ENCODE data around the gene MAGEA9. TPM values are rescaled to one million over a fixed set of nuclear protein-coding genes. Genes with fewer than 3 reads are reported as not detected.
"Not testable (repeated sequence)": the region's sequence is repeated elsewhere in the genome, so short reads cannot be mapped to it uniquely, and the experiment has no call there.

Gene MAGEA9
- total RNA-seq, 1 experiment from 2014 or later, result not detected

DNA sequence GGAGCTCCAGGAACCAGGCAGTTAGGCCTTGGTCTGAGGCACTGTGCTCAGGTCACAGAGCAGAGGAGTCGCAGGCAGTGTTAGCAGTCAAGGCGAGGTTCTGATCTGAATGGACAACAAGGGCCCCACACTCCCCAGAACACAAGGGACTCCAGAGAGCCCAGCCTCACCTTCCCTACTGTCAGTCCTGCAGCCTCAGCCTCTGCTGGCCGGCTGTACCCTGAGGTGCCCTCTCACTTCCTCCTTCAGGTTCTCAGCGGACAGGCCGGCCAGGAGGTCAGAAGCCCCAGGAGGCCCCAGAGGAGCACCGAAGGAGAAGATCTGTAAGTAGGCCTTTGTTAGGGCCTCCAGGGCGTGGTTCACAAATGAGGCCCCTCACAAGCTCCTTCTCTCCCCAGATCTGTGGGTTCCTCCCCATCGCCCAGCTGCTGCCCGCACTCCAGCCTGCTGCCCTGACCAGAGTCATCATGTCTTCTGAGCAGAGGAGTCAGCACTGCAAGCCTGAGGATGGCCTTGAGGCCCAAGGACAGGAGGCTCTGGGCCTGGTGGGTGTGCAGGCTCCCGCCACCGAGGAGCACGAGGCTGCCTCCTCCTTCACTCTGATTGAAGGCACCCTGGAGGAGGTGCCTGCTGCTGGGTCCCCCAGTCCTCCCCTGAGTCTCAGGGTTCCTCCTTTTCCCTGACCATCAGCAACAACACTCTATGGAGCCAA is 26.2 kb downstream of the MAGEA9 start:
- DNase-seq (ENCODE audit: low read depth), result no peak

DNA sequence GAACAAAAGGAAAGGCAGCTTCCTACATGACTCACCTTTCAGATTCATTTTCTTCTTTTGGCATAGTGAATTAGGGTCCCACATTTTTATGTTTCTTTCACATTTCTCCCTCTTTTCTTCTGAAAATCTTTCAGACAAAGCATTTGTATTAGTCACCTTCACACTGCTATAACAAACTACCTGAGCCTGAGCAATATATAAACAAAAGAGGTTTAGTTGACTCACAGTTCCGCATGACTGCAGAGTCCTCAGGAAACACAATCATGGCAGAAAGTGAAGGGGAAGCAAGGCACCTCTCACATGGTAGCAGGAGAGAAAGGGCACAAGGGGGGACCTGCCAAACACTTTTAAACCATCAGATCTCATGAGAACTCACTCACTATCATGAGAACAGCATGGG is 36.9 kb downstream of the MAGEA9 start:
- peak; percentile 6 for DNase-seq (ENCODE audit: low read depth)

DNA sequence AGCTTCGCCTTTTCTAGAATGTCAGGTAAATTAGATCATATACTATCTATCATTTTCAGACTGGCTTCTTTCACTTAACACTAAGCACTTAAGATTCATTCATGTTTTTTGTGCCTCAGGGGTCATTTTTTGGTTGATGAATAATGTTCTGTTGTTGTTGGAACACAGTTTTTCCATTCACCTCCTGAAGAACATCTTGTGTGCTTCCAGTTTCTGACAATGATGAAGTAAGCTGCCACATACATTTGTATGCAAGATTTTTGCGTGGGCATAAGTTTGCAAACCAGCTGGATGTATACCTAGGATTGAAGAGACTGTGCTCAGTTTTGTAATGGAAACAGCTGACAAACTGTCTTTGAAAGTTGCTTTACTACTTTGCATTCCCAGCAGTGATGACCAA is 37.6 kb downstream of the MAGEA9 start:
- DNase-seq (ENCODE audit: low read depth), result no peak

DNA sequence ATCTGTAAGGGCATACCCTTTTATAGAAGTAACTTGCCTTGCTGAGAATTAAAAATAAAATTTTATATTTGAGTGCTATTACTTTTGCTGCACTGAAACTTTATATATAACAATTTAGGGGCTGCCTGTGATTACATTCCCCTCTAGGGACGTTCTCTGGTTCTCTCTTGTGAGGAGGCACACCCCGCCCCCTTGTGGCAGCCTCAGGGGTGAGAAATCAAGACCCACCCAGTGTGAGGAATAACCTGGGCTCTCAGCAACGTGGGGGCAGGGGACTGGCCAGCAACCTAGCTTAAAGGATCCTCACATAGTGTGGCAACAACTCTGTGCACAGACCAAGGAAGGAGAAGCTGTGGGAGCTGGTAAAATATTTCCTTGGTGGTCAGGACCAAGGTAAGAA is 43.7 kb downstream of the MAGEA9 start:
- DNase-seq (ENCODE audit: low read depth), result peak; percentile 29

DNA sequence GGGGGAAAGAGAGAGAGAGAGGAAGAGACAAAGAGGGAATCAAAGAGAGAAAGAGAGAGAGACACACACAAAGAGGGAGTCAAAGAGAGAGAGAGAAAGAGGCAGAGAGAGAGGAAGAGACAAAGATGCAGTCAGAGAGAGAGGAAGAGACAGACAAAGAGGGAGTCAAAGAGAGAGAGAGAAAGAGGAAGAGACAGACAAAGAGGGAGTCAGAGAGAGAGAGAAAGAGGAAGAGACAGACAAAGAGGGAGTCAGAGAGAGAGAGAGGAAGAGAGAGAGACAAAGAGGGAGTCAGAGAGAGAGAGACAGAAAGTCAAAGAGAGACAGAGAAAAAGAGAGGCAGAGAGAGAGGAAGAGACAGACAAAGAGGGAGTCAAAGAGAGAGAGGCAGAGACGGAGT is 45.5 kb downstream of the MAGEA9 start:
- DNase-seq (ENCODE audit: low read depth), result no peak

DNA sequence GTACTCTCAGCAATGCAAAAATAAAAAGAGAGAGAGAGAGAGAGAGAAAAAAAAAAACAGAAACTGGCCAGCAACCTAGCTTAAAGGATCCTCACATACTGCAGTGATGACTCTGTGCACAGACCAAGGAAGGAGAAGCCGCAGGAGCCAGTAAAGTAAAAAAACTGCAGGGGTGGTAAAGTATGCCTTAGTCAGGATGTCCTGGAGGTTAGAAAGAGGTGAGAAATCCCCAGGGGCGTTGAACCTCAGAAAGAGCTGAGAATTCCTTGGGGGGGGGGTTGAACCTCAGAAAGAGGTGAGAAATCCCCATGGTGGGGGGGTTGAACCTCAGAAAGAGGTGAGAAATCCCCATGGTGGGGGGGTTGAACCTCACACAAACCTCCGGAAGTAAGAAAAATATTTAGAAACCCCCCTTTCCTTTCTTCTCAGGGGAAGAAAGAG is 48.0 kb downstream of the MAGEA9 start:
- peak; percentile 53 for DNase-seq (ENCODE audit: low read depth)

DNA sequence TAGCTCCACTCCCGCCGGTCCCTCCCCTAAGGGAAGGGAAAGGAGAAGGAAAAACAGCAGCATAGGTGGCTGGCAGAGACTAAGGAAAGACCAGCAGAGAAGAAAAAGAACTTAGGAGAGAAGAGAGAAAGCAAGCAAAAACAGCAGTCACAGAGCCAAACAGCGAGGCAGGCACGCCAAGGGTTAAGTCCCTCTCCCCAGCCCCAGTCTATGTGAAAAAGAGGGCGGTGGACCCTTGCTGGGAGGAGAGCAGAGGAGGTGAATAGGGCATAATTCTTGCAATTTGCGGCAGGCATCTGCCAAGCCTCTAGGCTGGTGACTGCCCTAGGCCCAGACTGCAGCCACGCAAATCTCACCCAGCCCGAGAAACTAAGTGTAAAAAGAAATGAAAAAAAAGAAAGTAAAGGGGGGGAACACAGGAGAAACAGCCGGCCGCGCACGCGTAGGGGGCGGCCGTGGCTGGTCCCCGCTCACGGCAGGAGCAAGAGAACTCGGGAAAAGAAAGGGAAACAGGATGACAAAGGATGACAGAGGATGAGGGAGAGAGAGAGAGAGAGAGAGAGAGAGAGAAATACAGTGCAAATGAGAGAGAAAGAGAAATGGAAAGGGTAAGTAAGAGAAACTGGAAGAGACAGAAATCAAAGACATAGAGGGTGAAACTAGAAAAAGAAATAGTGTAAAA is 48.6 kb downstream of the MAGEA9 start:
- peak; percentile 23 for DNase-seq (ENCODE audit: low read depth)

DNA sequence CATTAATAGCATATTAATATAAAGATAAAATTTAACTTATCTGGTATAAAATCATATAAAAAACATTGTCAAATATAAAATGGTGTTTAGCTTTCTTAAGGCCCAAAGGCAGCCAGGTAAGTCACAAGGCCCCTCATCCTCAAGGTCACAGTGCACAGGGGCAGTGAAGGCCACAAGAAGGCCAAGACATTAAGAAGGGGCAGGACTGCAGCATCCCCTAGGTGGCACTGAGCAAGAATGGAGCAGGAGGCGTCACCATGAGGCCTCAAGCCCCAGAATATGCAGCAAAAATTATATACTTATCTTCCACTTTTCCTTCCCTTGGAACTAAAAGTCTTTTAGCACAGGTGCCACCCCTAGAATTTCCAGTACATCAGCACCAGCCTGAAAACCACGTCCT is 49.7 kb downstream of the MAGEA9 start:
- DNase-seq (ENCODE audit: low read depth), result no peak

DNA sequence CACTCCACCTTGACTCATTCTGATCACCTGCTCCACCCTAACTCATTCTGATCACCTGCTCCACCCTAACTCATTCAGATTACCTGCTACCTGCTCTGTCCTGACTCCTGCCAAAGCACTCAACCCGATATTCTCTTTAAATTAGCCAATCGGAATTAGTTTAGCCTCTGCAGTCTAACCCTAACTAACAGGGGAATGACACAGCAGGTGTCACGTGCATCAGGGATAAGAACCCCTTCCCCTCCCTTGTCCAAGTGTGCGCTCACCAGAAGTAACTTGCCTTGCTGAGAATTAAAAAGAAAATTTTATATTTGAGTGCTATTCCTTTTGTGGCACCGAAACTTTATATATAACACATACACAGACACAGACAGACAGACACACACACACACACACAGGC is 55.0 kb downstream of the MAGEA9 start:
- DNase-seq (ENCODE audit: low read depth), result not testable (repeated sequence)

DNA sequence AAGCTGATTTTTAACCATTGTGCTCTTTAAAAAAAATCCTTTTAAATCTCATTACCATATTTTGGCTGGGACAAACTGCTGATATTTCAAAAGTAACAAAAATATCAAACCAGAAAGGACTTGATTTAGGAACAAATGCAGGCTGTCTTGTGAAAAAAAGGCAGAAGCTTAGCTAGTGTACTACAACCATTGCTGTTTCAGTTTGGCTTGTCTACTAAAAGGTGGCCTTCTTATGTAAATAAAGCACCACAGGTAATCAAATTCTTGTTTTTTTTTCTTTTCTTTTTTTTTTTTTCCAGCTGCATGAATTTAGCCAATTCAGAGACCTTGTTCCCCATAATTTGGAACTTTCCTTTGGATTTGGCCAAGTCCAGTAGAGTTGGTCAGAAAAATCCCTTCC is 55.4 kb downstream of the MAGEA9 start:
- no peak for DNase-seq (ENCODE audit: low read depth)

Other genes starting within 250 kb of the MAGEA9 start
- 7.4 and 12.7 TPM in 2 replicates for gene EOLA1, start 240.9 kb upstream of the MAGEA9 start, total RNA-seq (2014; rRNA removed; shearing (Covaris generic))
- gene HSFX3, start 232.0 kb upstream of the MAGEA9 start, total RNA-seq (2014; rRNA removed; shearing (Covaris generic)), result not detected in 2 replicates
- 0.11 TPM in 1 of 2 replicates, not detected in the other for gene MAGEA9B, start 194.5 kb upstream of the MAGEA9 start, total RNA-seq (2014; rRNA removed; shearing (Covaris generic))
- gene HSFX2, start 186.6 kb upstream of the MAGEA9 start, total RNA-seq (2014; rRNA removed; shearing (Covaris generic)), result not detected in 2 replicates
- gene TMEM185A, start 150.1 kb upstream of the MAGEA9 start, total RNA-seq (2014; rRNA removed; shearing (Covaris generic)), result 8.3 and 14.4 TPM in 2 replicates
- 46.0 and 48.3 TPM in 2 replicates for gene MAGEA11, start 69.9 kb upstream of the MAGEA9 start, total RNA-seq (2014; rRNA removed; shearing (Covaris generic))
- 0.17 and 1.3 TPM in 2 replicates for gene HSFX1, start 7.9 kb upstream of the MAGEA9 start, total RNA-seq (2014; rRNA removed; shearing (Covaris generic))
- gene MAGEA8, start 99.3 kb downstream of the MAGEA9 start, total RNA-seq (2014; rRNA removed; shearing (Covaris generic)), result not detected in 2 replicates
- not detected in 2 replicates for gene HSFX4, start 147.6 kb downstream of the MAGEA9 start, total RNA-seq (2014; rRNA removed; shearing (Covaris generic))
- 16.6 and 21.0 TPM in 2 replicates for gene EOLA2, start 156.6 kb downstream of the MAGEA9 start, total RNA-seq (2014; rRNA removed; shearing (Covaris generic))

Measured in Daoy (cell line).